GM12875 (cell line): ENCODE results near the gene ADGRV1.

Experiments used
- H3K4me3 ChIP-seq: one replicate; pipeline ENCODE4 v1.5.1; 2011; ENCODE audit warnings: low read depth, low read length, control low read depth
- TF ChIP-seq, protein P1 (sequence below): IDR thresholded peaks from 2 replicates; pipeline ENCODE4 v1.5.1; 2011; ENCODE audit warnings: low read depth, mild to moderate bottlenecking, control low read depth, inconsistent platforms, low read length, moderate library complexity, borderline replicate concordance; ENCODE audit not compliant: insufficient read depth

The ADGRV1 gene

GRCh38 chr5:91018712-91019371 lies 460.2 kb downstream of the ADGRV1 start:
- no peak overlapping the region for H3K4me3 ChIP-seq
- TF ChIP-seq, protein P1, sequence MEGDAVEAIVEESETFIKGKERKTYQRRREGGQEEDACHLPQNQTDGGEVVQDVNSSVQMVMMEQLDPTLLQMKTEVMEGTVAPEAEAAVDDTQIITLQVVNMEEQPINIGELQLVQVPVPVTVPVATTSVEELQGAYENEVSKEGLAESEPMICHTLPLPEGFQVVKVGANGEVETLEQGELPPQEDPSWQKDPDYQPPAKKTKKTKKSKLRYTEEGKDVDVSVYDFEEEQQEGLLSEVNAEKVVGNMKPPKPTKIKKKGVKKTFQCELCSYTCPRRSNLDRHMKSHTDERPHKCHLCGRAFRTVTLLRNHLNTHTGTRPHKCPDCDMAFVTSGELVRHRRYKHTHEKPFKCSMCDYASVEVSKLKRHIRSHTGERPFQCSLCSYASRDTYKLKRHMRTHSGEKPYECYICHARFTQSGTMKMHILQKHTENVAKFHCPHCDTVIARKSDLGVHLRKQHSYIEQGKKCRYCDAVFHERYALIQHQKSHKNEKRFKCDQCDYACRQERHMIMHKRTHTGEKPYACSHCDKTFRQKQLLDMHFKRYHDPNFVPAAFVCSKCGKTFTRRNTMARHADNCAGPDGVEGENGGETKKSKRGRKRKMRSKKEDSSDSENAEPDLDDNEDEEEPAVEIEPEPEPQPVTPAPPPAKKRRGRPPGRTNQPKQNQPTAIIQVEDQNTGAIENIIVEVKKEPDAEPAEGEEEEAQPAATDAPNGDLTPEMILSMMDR: no peak

- TF ChIP-seq, protein P1: no peak
Observed at GRCh38 chr5:91020065-91020800, 461.6 kb downstream of the ADGRV1 start.

DNA sequence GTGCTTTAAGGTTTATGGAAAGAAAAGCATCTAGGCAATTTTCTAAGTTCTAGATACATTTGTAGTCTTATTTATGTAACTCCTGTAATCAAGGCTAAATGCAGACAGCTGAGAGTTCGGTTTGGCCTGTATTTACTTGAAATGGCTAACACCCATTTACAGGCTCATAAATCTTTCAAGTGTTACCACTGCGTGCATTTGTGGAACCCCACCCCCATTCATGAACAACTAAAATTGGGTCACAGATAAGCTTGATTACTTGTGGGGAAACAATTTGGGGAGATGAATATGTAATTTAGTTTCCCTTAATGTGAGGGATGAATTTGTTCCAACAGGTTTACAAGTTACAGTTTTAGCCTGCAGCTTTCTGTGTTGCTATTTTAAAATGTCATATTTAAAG lies 463.9 kb downstream of the ADGRV1 start:
- H3K4me3 ChIP-seq: no peak overlapping the region
- TF ChIP-seq, protein P1: no peak

More at GRCh38 chr5:91020065-91020800, 461.6 kb downstream of the ADGRV1 start:
- no peak overlapping the region for H3K4me3 ChIP-seq

- TF ChIP-seq, protein P1: no peak
- H3K4me3 ChIP-seq: no peak overlapping the region
Observed at GRCh38 chr5:91024206-91024605, 465.6 kb downstream of the ADGRV1 start.

DNA sequence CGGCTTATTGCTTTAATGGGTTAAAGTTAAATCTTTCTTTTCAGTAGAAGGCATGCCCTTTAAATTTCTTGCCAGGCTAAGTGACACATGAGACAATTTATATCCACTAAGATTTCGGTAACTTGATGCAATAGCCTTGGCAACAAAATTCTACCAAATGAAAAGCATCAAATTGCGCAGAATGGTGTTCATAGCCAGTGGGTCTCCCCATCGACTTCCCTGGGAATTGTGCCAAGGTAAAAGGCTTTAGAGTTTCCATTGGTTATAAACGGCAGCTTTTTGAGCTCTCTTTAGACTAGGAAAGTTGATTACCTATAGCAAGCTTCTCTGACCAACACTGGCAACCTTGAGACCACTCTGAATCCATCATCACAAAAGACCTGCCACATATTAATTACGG lies 466.1 kb downstream of the ADGRV1 start:
- H3K4me3 ChIP-seq: no peak overlapping the region
- TF ChIP-seq, protein P1: no peak

GRCh38 chr5:91025449-91025848 lies 466.9 kb downstream of the ADGRV1 start:
- no peak overlapping the region for H3K4me3 ChIP-seq
- TF ChIP-seq, protein P1: no peak

- TF ChIP-seq, protein P1: no peak
- no peak overlapping the region for H3K4me3 ChIP-seq
Observed at GRCh38 chr5:91025956-91026355, 467.4 kb downstream of the ADGRV1 start.
